PC-9 (cell line): Measurements from ENCODE around the gene DLGAP1. TPM values are rescaled to one million over a fixed set of nuclear protein-coding genes. Genes with fewer than 3 reads are reported as not detected.

Experiments
- BruUV-seq: library from RNA; stranded (reverse); fragments of 400-500 nt; replicated peaks from 2 replicates; lab custom pipeline; 2021; lab: Mats Ljungman, UMichigan
- CTCF ChIA-PET: fragments of 300-600 bp; sonication (Branson Sonifier 250); formaldehyde crosslinking; loops from one replicate; lab custom pipeline; 2022; ENCODE audit warnings: antibody characterized with exemption; lab: Charles Lee
- POLR2A ChIA-PET: fragments of 300-600 bp; sonication (Branson Sonifier 250); formaldehyde crosslinking; loops from one replicate; lab custom pipeline; 2022; ENCODE audit warnings: antibody characterized with exemption; ENCODE audit not compliant: unreplicated experiment; lab: Charles Lee
- DNase-seq, 2 experiments: peaks; one replicate each; pipeline versions ENCODE4 v3.0.0 to v3.0.0-alpha.2; 2015 to 2022; ENCODE audit warnings: mixed read lengths in 1 of 2
- H2AFZ ChIP-seq: fragments of 200-600 bp; sonication (generic); 2 replicates; pipeline ENCODE4 v1.8.1; 2017; ENCODE audit warnings: antibody characterized with exemption
- H3F3A ChIP-seq: fragments of 200-600 bp; sonication (generic); 2 replicates; pipeline ENCODE4 v1.8.1; 2017; ENCODE audit warnings: antibody characterized with exemption, mild to moderate bottlenecking, low read depth; ENCODE audit not compliant: insufficient read depth
- H3K27ac ChIP-seq: fragments of 200-600 bp; sonication (generic); 2 replicates; pipeline ENCODE4 v1.6.1; 2016; ENCODE audit warnings: mixed run types
- H3K27me3 ChIP-seq: fragments of 200-600 bp; sonication (generic); 2 replicates; pipeline ENCODE4 v1.6.1; 2016; ENCODE audit warnings: low read depth, mixed run types; ENCODE audit not compliant: insufficient read depth
- H3K36me3 ChIP-seq: fragments of 200-600 bp; sonication (generic); 2 replicates; pipeline ENCODE4 v1.6.1; 2016; ENCODE audit warnings: low read depth, mixed run types
- H3K4me1 ChIP-seq: fragments of 200-600 bp; sonication (generic); replicated peaks from 2 replicates; pipeline ENCODE4 v1.6.1; 2016; ENCODE audit warnings: mixed run types; ENCODE audit not compliant: insufficient read depth
- H3K4me2 ChIP-seq: fragments of 200-600 bp; sonication (generic); 2 replicates; pipeline ENCODE4 v1.6.1; 2017; ENCODE audit warnings: mixed run types
- H3K4me3 ChIP-seq: fragments of 200-600 bp; sonication (generic); 2 replicates; pipeline ENCODE4 v1.6.1; 2016; ENCODE audit warnings: mixed run types
- H3K79me2 ChIP-seq: fragments of 200-600 bp; sonication (generic); 2 replicates; pipeline ENCODE4 v1.6.1; 2017; ENCODE audit warnings: low read depth, mixed run types
- H3K9me2 ChIP-seq: fragments of 200-600 bp; sonication (generic); 2 replicates; pipeline ENCODE4 v1.8.1; 2017; ENCODE audit warnings: mild to moderate bottlenecking; ENCODE audit not compliant: insufficient read depth
- H3K9me3 ChIP-seq: fragments of 200-600 bp; sonication (generic); 2 replicates; pipeline ENCODE4 v1.8.1; 2016; ENCODE audit warnings: low read depth; ENCODE audit not compliant: insufficient read depth
- H4K20me1 ChIP-seq: fragments of 200-600 bp; sonication (generic); 2 replicates; pipeline ENCODE4 v1.8.1; 2017; ENCODE audit not compliant: insufficient read depth
- CTCF ChIP-seq: fragments of 200-600 bp; sonication (generic); conservative IDR thresholded peaks from 2 replicates; pipeline ENCODE4 v1.6.1; 2017; ENCODE audit warnings: mixed run types, antibody characterized with exemption, mild to moderate bottlenecking, moderate library complexity
- EZH2 ChIP-seq: fragments of 200-600 bp; sonication (generic); IDR thresholded peaks from 2 replicates; pipeline ENCODE4 v1.8.0; 2017; ENCODE audit warnings: antibody characterized with exemption, low read depth
- intact Hi-C: fragments of 100-400 bp; cut with micrococcal nuclease; formaldehyde crosslinking; loops from one replicate; pipeline ENCODE4 v1.10.0; 2022; ENCODE audit not compliant: unreplicated experiment
- total RNA-seq: library from RNA; stranded (reverse); gene quantifications from 2 replicates; pipeline ENCODE4 v1.2.3, GENCODE V29; 2021

The DLGAP1 gene
- total RNA-seq, 1 experiment from 2014 or later, result not detected

- intact Hi-C loops, result loop anchor here (5.0 to 10.0 kb wide), 3 partner anchors 124 to 939 kb away; no protein-coding TSS in a partner anchor
- Histone ChIP-seq H3K4me3 (no peak overlapping the region), H2AFZ (no peak overlapping the region), H3K4me2 (no peak overlapping the region), H3K9me2 (no peaks in the 10 kb centered on the region), H3K4me1 (no peaks in the 10 kb centered on the region), H4K20me1 (no peaks in the 10 kb centered on the region), H3K79me2 (no peaks in the 10 kb centered on the region), H3K36me3 (no peaks in the 10 kb centered on the region), H3K27ac (no peak overlapping the region), H3F3A (no peaks in the 10 kb centered on the region), H3K27me3 (no peaks in the 10 kb centered on the region), H3K9me3 (no peaks in the 10 kb centered on the region)
- TF ChIP-seq CTCF, result no peak
- TF ChIP-seq EZH2, result no peak
- DNase-seq, result no peak
- no TSS peak for BruUV-seq
- POLR2A ChIA-PET, result no interaction called here
- CTCF ChIA-PET, result no interaction called here
Measured at GRCh38 chr18:3873698-3874097, 581.4 kb downstream of the DLGAP1 start.

GRCh38 chr18:3873211-3873610, 581.9 kb downstream of the DLGAP1 start:
- Histone ChIP-seq H3K79me2 (no peaks in the 10 kb centered on the region), H3K4me2 (no peak overlapping the region), H3K9me3 (no peaks in the 10 kb centered on the region), H2AFZ (no peak overlapping the region), H3K4me3 (no peak overlapping the region), H3K4me1 (no peaks in the 10 kb centered on the region), H3K9me2 (no peaks in the 10 kb centered on the region), H3K36me3 (no peaks in the 10 kb centered on the region), H3K27me3 (no peaks in the 10 kb centered on the region), H3K27ac (no peak overlapping the region), H3F3A (no peaks in the 10 kb centered on the region), H4K20me1 (no peaks in the 10 kb centered on the region)
- DNase-seq, result no peak
- TF ChIP-seq CTCF (no peak), EZH2 (no peak)
- POLR2A ChIA-PET, result no interaction called here
- BruUV-seq, result no TSS peak
- CTCF ChIA-PET, result no interaction called here
- intact Hi-C loops, result loop anchor here (5.0 to 10.0 kb wide), 3 partner anchors 124 to 938 kb away; no protein-coding TSS in a partner anchor

- H4K20me1 ChIP-seq, result no peaks in the 10 kb centered on the region
- H3K4me1 ChIP-seq, result no peaks in the 10 kb centered on the region
- DNase-seq, result no peak
- no peaks in the 10 kb centered on the region for H3K36me3 ChIP-seq
- no peak overlapping the region for H3K27ac ChIP-seq
- no TSS peak for BruUV-seq
- CTCF ChIA-PET, result no interaction called here
- no peaks in the 10 kb centered on the region for H3K27me3 ChIP-seq
- H3K4me2 ChIP-seq, result no peak overlapping the region
- intact Hi-C loops, result loop anchor here (5.0 to 10.0 kb wide), 3 partner anchors 125 to 938 kb away; no protein-coding TSS in a partner anchor
- TF ChIP-seq EZH2, result no peak
- H3F3A ChIP-seq, result no peaks in the 10 kb centered on the region
- H3K9me3 ChIP-seq, result no peaks in the 10 kb centered on the region
- H3K79me2 ChIP-seq, result no peaks in the 10 kb centered on the region
- H3K4me3 ChIP-seq, result no peak overlapping the region
- no peaks in the 10 kb centered on the region for H3K9me2 ChIP-seq
- H2AFZ ChIP-seq, result no peak overlapping the region
- POLR2A ChIA-PET, result no interaction called here
Measured at GRCh38 chr18:3872641-3873040, 582.5 kb downstream of the DLGAP1 start.

GRCh38 chr18:3871687-3872086, 583.4 kb downstream of the DLGAP1 start:
- Histone ChIP-seq H3K4me1 (no peaks in the 10 kb centered on the region), H3K9me3 (no peaks in the 10 kb centered on the region), H3K36me3 (no peaks in the 10 kb centered on the region), H3K9me2 (no peaks in the 10 kb centered on the region), H3K27ac (no peak overlapping the region), H3K79me2 (no peaks in the 10 kb centered on the region), H2AFZ (no peak overlapping the region), H3K4me3 (no peak overlapping the region), H3K4me2 (no peak overlapping the region), H3K27me3 (no peaks in the 10 kb centered on the region), H3F3A (no peaks in the 10 kb centered on the region), H4K20me1 (no peaks in the 10 kb centered on the region)
- no peak for DNase-seq
- ChIA-PET POLR2A (no interaction called here), CTCF (no interaction called here)
- no TSS peak for BruUV-seq
- intact Hi-C loops, result loop anchor here (2.0 to 10.0 kb wide), 5 partner anchors 126 to 937 kb away; no protein-coding TSS in a partner anchor
- TF ChIP-seq EZH2 (no peak), CTCF (no peak)
